Brain pericyte (primary cell): Measurements from ENCODE around the gene SIGLEC9.
A peak's percentile ranks its signal among the peaks of the same experiment; 100 is the strongest.
"Not testable (repeated sequence)": the region's sequence is repeated elsewhere in the genome, so short reads cannot be mapped to it uniquely, and the experiment has no call there.

Experiments
- DNase-seq: peaks from one replicate; pipeline ENCODE4 v3.0.0-alpha.2; 2012; ENCODE audit warnings: low read depth, low spot score

SIGLEC9 gene

DNA sequence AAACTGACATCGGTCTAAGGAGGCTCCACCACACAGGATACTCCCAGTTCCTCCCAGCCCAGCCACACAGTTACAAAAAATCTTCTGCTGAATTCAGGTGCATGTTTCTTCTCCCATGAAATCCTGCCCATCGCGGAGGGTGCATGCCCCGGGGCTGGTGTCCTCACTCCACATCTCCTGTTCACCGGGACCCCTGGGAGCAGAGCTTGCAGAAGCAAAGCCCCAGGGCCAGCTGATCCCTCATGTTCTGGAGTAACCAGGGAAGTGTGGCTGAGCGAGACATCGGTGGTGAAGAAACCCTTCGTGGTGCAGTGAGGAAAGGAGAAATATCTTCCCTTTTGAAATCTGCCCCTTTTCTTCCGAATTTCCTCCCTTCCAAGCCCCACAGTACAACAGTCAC lies 904 bp upstream of the SIGLEC9 start:
- no peak for DNase-seq

DNA sequence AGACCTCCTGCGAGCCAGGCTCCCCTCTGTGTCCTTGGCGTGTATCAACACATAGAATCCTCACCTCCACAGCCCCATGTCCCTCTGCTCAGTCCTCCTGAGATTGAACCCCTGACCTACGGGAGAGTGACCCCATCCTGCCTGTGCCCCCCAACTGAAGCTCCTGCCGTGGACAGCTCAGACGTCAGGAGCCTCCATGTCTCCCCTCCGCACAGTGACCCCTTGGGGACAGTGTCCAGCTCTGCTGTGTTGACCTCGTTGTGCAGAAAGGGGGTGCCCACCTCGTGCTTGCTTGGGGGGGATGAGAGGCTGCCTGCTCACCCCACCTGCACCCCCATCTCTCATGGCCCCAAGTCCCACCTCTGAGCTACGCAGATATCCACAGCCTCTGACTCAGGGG lies 490 bp upstream of the SIGLEC9 start:
- DNase-seq: no peak

DNA sequence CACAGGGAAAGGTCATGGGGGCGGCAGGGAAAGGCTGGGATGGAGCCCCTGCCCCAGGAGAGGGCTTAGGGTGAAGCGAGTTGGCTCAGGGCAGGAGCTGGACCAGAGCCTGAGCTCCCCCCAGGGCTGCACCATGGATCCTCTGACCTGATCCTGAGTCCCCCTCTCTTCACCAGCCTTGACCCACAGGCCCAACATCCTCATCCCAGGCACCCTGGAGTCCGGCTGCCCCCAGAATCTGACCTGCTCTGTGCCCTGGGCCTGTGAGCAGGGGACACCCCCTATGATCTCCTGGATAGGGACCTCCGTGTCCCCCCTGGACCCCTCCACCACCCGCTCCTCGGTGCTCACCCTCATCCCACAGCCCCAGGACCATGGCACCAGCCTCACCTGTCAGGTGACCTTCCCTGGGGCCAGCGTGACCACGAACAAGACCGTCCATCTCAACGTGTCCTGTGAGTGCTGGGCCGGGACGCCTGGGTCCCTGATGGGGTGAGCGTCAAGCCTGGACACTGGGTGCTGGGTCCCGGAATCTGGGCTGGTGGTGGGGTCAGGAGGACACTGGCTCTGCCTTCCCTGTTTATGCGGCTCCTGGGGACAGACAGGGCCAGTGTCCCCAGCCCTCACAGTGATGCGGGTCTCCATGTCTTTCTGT lies 842 bp downstream of the SIGLEC9 start:
- DNase-seq: no peak

DNA sequence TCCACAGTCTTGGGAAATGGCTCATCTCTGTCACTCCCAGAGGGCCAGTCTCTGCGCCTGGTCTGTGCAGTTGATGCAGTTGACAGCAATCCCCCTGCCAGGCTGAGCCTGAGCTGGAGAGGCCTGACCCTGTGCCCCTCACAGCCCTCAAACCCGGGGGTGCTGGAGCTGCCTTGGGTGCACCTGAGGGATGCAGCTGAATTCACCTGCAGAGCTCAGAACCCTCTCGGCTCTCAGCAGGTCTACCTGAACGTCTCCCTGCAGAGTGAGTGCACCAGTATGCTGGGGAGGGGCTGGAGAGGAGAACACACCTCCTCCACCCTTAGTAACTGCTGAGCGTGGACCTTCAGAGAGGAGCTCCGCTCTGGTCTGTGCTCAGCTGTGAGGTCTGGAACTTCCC lies 2.3 kb downstream of the SIGLEC9 start:
- no peak for DNase-seq

DNA sequence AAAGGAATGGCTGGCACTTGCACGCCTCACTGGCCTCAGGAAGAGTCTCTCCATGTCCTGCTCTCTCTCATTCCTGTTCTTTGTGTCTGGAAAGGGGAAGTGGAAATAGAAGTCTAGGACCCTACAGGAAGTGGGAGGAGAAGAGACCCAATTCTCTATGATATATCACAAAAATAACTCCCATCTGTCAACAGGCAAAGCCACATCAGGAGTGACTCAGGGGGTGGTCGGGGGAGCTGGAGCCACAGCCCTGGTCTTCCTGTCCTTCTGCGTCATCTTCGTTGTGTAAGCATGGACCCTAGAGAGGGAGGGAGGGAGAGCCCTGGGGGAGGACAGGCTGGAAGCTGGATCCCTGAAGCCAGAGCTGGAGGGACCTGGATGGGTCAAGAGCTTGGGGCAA lies 3.0 kb downstream of the SIGLEC9 start:
- DNase-seq: no peak

DNA sequence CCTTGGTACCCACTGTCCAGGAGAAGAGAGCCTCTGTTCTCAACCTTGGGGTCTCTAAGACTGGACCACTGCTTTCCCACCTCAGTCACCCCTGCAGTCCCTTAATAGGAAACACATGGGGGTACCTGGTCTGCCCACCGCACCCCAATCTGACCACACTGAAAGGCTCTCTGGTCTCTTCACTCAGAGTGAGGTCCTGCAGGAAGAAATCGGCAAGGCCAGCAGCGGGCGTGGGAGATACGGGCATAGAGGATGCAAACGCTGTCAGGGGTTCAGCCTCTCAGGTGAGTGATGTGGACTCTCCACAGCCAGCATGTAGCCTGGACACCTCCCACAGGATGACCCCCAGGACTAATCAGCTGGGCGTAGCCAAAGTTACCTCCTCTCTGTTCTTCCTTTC lies 3.5 kb downstream of the SIGLEC9 start:
- DNase-seq: no peak

DNA sequence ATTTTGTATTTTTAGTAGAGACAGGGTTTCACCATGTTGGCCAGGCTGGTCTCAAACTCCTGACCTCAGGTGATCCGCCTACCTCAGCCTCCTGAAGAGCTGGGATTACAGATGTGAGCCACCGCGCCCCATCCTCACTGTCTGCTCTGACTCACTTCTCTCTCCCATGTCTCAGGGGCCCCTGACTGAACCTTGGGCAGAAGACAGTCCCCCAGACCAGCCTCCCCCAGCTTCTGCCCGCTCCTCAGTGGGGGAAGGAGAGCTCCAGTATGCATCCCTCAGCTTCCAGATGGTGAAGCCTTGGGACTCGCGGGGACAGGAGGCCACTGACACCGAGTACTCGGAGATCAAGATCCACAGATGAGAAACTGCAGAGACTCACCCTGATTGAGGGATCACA lies 5.0 kb downstream of the SIGLEC9 start:
- DNase-seq: no peak

DNA sequence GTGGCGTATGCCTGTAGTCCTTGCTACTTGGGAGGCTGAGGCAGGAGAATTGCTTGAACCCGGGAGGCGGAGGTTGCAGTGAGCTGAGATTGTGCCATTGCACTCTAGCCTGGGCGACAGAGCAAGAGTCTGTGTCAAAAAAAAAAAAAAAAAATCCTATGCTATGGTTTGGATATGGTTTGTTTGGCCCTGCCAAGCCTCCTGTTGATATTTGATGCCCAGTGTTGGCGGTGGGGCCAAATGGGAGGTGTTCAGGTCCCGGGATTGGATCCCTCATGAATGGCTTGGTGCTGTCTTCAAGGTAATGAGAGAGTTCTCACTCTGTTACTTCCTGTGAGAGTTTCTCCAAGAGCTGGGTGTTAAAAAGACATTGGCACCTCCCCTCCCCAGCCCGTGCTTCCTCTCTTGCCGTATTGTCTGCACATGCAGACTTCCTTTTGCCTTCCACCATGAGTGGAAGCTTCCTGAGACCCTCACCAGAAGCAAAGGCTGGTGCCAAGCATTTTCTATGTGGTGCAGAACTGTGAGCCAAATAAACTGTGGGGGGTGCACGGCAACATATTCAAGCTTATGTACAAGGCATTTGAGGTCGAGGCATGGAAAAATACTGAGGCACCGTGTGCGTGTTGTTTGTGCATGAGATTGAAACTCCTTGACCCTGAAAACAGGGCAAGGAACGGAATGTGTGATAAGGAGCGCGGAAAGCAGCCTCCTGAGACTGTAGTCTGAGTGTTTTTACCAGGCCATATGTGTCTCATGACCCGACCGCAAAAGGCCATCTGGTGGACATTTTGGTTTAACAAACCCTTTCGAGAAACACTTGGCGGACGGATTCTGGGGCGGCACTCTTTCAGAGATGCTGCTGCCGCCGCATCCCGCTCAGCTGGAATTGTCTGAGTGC lies 7.3 kb downstream of the SIGLEC9 start:
- DNase-seq: peak; percentile 34

DNA sequence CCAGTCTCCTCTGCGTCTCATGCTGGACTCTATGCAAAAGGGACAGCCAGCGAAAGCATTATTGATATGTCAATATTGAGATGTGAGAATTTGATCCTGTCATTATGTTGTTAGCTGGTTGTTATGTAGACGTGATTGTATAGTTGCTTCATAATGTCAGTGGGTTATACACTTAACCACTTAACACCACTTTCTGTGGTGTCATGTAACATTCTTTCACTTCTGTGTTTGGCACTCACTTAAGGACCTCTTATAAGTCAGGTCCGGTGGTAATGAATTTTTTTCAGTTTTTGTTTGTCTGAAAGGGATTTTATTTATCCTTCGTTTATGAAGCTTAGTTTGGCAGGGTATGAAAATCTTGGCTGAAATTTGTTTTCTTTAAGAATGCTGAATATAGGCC lies 10.3 kb downstream of the SIGLEC9 start:
- DNase-seq: no peak

DNA sequence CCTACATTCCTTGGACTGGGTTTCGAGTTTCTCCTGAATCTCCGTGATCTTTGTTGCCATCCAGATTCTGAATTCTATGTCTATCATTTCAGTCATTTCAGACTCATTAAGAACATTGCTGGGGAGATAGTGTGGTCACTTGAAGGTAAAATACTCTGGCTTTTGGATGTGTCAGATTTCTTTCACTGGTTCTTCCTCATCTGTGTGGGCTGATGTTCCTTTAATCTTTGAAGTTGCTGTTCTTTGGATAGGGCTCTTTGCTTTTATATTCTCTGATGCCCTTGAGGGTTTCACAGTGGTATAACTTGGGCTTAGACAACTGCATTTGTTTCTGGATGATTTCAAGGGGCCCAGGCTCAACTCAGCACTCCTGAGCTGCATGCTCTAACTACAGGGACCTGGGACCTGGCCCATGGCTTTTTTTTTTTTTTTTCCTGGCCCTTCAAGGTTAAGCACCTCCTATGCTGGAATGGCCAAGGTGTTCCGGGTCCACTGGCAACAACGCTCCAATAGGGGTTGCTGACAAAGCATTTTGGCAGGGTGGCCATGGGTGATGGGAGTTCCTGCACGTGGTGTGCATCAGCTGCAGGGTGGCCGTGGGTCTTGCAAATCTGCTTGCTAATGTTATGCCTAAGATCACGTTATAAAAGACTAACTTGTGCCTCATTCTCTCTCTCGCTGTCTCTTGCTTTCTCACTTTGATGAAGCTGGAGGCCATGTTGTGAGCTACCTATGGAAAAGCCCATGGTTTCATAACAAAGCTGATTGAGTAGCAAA lies 11.5 kb downstream of the SIGLEC9 start:
- no peak for DNase-seq

DNA sequence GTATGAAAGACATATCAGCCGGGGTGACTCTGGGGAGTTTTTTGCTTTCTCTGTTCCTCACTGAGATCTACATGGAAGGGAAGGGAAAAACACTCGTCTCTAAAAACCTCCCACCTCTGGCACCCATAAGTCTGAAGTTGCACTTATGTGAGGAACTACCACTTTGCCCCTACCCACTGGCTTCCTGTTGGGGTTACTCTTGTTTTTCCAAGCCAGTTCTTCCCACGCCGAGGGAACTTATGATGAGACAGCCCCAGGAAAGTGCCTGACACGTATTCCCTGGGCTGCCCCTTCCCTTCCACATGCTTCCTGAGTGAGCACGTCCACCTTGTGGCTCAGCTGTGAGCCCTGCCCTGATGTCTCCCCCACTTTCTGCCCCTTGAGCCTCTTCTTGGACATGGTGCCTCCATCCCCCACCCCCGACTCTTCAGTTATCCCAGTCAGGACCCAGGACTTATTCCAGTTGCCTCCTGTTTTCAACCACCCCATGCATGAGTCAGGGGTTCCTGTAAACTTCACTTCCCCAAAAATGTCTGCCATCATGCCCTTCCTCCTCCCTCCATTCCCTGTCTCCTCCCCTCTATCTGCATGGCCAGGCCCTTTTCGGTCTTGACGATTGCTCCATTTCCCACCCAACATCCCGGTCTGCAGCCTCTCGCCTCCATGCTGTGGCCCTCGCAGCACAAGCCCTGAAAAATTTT lies 12.3 kb downstream of the SIGLEC9 start:
- no peak for DNase-seq

DNA sequence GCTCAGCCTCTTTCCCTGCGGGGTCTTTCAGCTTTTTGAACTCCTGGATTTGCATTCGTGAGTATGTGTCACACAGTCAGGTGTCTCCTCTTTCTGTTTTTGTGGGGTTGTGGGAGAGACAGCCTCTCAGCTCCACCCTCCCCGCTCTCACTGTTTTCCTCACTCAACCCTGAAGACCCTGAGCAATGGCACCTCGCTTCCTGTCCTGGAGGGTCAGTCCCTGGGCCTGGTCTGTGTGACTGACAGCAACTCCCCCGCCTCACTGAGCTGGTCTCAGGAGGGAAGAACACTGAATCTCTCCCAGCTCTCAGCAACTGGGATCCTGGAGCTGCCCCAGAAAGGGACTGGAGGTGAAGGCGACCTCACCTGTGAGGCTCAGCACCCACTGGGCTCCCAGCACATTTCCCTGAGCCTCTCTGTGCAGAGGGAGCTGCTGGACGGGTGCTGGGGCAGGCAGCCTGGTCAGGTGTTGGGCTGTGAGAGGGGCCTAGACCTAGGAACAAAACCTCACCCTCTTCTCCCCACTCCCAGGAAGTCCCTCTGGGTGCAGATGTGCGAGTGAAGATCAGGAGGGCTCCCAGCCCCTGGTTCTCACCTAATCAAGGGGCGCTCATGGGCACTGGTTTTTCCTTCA lies 13.2 kb downstream of the SIGLEC9 start:
- DNase-seq: no peak

DNA sequence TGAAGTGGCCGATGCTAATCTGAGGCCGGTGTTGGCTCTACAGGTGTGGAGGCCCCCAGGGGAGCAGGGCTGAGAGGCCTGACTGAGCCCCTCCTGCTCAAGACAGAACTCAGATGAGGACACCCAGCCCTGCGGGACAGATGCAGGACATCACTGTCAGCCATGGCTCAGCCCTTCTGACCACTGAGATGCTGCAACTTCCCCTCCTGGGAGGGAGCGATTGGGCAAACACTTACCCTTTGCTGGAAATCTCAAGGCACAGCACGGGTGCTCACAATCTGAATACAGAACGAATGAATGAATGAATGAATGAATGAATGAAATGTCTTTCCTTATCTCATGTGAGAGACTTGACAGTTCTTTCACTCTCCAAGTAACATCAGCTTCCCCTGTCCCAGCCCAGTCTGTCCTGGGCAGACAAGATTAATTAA lies 13.9 kb downstream of the SIGLEC9 start:
- DNase-seq: no peak

DNA sequence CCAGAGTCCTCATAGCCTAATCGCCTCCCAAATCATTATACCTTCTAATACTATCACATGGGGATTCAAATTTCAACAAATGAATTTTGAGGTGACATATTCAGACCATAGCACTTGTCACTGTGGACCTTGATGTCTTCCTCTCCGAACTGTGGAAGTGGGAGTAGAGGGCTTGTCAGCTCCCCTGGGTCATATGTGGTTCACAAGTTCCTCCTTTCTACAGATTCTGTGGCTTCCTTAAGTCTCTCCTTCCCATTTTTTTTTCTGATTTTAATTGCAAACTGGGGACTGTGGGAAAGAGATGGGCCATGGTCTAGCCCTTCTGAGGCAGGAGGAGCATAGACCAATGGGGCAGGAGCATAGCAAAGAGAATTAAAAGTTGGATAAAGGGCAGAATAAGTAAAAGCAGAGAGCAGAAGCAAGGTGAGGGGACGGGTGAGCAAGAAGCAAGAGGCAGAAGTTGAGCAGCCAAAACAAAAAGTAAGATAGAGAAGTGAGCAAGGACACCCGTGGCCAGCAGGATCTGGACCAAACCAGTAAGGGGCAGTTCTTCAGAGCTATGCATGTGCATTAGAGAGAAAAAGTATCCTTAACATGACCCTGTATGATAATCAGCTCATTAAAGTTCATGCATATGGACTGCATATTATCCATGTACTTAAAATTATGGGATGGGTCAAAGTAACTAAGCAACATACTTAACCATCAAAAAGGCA lies 14.8 kb downstream of the SIGLEC9 start:
- no peak for DNase-seq

DNA sequence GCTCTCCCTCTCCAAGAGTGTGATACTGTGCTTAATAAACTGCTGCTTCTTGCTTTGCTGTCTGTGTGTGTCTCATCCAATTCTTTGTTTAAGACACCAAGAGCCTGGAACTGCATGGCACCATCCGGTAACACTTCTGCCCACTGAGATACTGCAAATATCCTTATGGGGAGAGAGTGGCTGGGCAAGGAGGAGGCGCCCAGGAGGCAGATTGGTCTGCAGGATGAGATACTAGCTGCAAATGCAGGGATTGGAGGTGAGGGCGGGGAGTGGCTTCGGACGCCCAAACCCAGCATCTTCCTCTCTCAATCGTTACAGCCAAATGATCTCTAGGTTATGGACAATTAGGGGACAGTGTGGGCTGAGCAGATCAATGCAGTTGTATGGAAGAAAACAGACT lies 15.7 kb downstream of the SIGLEC9 start:
- DNase-seq: no peak

DNA sequence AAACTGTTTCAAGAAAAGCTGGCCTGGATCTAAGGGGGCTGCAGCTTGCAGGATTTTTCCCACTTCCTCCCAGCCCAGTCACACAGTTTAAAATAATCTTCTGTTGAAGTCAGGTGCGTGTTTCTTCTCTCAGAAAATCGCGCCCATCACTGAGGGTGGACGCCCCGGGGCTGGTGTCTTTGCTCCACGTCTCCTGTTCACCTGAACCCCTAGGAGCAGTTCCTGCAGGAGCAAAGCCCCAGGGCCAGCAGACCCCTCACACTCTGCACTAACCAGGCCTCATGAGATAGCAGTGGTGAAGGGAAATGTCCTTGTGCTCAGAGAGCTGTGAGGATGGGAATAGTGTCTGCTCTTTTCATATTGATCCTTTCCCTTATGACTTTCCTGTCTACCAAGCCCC lies 16.5 kb downstream of the SIGLEC9 start:
- DNase-seq: no peak

DNA sequence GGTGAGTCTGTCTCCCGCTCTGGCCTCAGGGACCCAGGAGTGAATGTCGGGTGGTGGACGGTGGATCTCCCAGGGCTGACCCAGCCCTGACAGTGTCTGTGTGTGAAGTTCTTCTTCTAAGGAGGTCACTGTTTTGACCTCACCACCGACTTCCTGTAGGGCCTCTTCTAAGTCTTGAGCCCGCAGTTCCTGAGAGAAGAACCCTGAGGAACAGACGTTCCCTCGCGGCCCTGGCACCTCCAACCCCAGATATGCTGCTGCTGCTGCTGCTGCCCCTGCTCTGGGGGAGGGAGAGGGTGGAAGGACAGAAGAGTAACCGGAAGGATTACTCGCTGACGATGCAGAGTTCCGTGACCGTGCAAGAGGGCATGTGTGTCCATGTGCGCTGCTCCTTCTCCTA lies 17.4 kb downstream of the SIGLEC9 start, which contains the start of gene SIGLEC7:
SIGLEC7 (plus strand) TSS at position 183 of the 400 bp plus-strand sequence; CDS start at position 252, 69 bp downstream.
- DNase-seq: no peak

DNA sequence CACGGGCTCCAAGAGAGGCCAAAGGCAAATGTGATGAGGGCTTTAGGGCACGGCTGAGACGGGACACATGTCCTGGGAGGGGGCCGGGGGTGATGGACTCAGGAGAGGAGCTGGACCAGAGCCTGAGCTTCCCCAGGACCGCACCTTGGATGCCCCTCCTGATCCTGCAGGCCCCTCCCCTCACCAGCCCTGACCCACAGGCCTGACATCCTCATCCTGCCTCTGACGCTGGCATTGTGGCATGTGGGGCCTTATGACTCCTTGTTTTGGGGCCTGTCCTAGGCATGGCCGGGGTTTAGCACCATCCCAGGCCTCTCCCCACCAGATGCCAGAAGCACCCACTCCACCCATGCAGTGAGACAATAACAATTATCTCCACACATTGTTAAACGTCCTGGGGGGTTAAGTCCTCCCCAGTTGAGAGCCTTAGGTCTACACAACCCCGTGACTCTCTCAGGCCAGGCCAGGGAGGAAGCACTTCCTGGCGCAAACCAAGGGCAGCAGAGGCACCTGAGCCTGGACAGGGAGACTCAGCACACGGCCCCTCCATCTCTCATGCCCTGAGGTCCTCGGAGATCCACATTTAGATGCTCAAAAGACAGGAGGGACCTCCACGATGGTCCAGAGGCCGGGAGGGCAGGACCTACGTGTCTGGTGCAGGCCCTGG lies 18.2 kb downstream of the SIGLEC9 start:
- not testable (repeated sequence) for DNase-seq

DNA sequence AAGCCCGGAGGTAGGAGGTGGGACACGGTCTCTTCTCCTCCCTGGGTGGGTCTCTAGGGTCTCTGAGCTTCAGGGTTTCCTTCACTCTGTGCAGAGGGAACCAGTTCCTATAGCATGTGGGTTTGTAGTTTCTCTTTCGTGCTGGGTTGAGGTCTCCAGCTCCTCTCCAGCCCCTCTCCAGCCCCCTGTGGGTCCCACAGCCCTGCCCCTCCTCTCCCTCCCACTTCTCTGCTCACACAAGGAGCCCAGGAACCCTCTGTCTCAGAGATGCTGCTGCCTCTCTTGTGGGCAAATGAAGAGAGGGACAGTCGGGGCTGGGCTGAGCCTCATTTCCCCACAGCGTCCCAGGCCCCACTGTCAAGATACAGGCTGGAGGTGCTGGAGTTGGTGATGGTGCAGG lies 18.8 kb downstream of the SIGLEC9 start:
- DNase-seq: no peak

DNA sequence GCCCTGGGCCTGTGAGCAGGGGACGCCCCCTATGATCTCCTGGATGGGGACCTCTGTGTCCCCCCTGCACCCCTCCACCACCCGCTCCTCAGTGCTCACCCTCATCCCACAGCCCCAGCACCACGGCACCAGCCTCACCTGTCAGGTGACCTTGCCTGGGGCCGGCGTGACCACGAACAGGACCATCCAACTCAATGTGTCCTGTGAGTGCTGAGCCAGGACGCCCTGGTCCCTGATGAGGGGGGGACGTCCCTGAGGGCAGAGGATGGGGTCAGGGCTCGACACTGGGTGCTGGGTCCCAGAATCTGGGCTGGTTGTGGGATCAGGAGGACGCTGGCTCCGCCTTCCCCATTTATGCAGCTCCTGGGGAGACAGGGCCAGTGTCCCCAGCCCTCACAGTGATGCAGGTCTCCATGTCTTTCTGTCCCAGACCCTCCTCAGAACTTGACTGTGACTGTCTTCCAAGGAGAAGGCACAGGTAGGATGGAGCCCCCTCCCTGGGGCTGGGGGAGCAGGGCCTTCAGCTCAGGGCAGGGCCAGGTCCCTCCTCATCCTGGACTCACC lies 19.9 kb downstream of the SIGLEC9 start:
- no peak for DNase-seq
